K562 (cell line): ENCODE data around the gene IRGM. TPM values are rescaled to one million over a fixed set of nuclear protein-coding genes. Genes with fewer than 3 reads are reported as not detected.

ENCODE experiments used
- ATAC-seq: fragments of 200-7000 bp; cut with Tn5 transposase; 3 replicates; pipeline ENCODE4 v1.9.1; 2020; ENCODE audit warnings: moderate library complexity
- BruUV-seq: library from RNA; stranded (reverse); fragments of 400-500 nt; replicated peaks from 2 replicates; lab custom pipeline; 2021; lab: Mats Ljungman, UMichigan
- CTCF ChIA-PET: fragments of 300-600 bp; formaldehyde crosslinking; extraction: SDS; loops from one replicate; lab custom pipeline; 2021; ENCODE audit warnings: low intra/inter-chr PET ratio; lab: Yijun Ruan, JAX
- POLR2A ChIA-PET: fragments of 300-600, 350-650 bp; sonication (Branson Sonifier 250); formaldehyde crosslinking; extraction: SDS; loops from one replicate; lab custom pipeline; 2021; ENCODE audit warnings: antibody characterized with exemption, inconsistent platforms; lab: Yijun Ruan, JAX
- DNase-seq, 4 experiments: peaks; one replicate each; pipeline versions ENCODE4 v3.0.0 to v3.0.0-alpha.2; 2011 to 2018; ENCODE audit warnings: low spot score in 3 of 4, mixed read lengths in 3 of 4; ENCODE audit errors: extremely low read depth in 1 of 4
- FAIRE-seq: peaks from 2 replicates; lab custom pipeline; 2011; peaks lifted over from hg19 to GRCh38; lab: Jason Lieb, UNC
- H2AFZ ChIP-seq: 2 replicates; pipeline ENCODE4 v1.6.0; 2011; ENCODE audit warnings: low read depth, low read length, control low read depth, inconsistent platforms
- H3K27ac ChIP-seq: fragments of 200-600 bp; 3 replicates; pipeline ENCODE4 v1.8.0; 2011; ENCODE audit warnings: low read depth, mild to moderate bottlenecking, control low read depth, inconsistent platforms, low read length, moderate library complexity, mixed read lengths; ENCODE audit errors: extremely low read depth
- H3K27me3 ChIP-seq, 2 experiments: fragments of 300-600 bp in 1 of 2; 2 replicates in 1 of 2; 3 replicates in 1 of 2; pipeline versions ENCODE4 v1.6.0 to v1.8.0; 2011; ENCODE audit warnings: inconsistent platforms in 2 of 2, low read length in 2 of 2, mild to moderate bottlenecking in 1 of 2, mixed read lengths in 1 of 2, moderate library complexity in 1 of 2; ENCODE audit not compliant: control insufficient read depth in 2 of 2, insufficient read depth in 2 of 2
- H3K36me3 ChIP-seq: fragments of 300-600 bp; 3 replicates; pipeline ENCODE4 v1.8.0; 2011; ENCODE audit warnings: mild to moderate bottlenecking, low read length, inconsistent platforms; ENCODE audit not compliant: control insufficient read depth, insufficient read depth
- H3K4me1 ChIP-seq, 2 experiments: fragments of 200-600 bp in 1 of 2; replicated peaks in 1 of 2; 2 replicates in 1 of 2; 3 replicates in 1 of 2; pipeline versions ENCODE4 v1.5.1 to v1.8.0; 2011; ENCODE audit warnings: inconsistent platforms in 2 of 2, low read length in 2 of 2, mild to moderate bottlenecking in 1 of 2, mixed read lengths in 1 of 2, moderate library complexity in 1 of 2; ENCODE audit not compliant: control insufficient read depth in 2 of 2, insufficient read depth in 2 of 2
- H3K4me2 ChIP-seq: 2 replicates; pipeline ENCODE4 v1.6.1; 2011; ENCODE audit warnings: low read length, control low read depth, inconsistent platforms, mixed read lengths; ENCODE audit not compliant: insufficient read depth
- H3K4me3 ChIP-seq: fragments of 200-600 bp; sonication (generic), shearing (Covaris generic); 2 replicates; pipeline ENCODE4 v1.5.1; 2016; ENCODE audit warnings: control low read depth, inconsistent platforms
- H3K79me2 ChIP-seq: fragments of 200-600 bp; 3 replicates; pipeline ENCODE4 v1.8.0; 2011; ENCODE audit warnings: low read length, inconsistent platforms; ENCODE audit not compliant: control insufficient read depth, insufficient read depth
- H3K9ac ChIP-seq, 2 experiments: 2 replicates each; pipeline versions ENCODE4 v1.6.0 to v1.6.1; 2011; ENCODE audit warnings: low read depth in 2 of 2, low read length in 2 of 2, control low read depth in 1 of 2, inconsistent platforms in 1 of 2, mild to moderate bottlenecking in 1 of 2, mixed read lengths in 1 of 2; ENCODE audit not compliant: insufficient read depth in 1 of 2
- H3K9me1 ChIP-seq: one replicate; pipeline ENCODE4 v1.6.0; 2011; ENCODE audit warnings: inconsistent platforms, mild to moderate bottlenecking, low read length, moderate library complexity; ENCODE audit not compliant: control insufficient read depth, insufficient read depth
- H3K9me3 ChIP-seq: replicated peaks from 2 replicates; pipeline ENCODE4 v1.5.1; 2011; ENCODE audit warnings: low read depth, low read length, inconsistent platforms; ENCODE audit not compliant: control insufficient read depth, insufficient read depth
- H4K20me1 ChIP-seq: replicated peaks from 2 replicates; pipeline ENCODE4 v1.6.1; 2011; ENCODE audit warnings: low read length, inconsistent platforms, mixed read lengths; ENCODE audit not compliant: control insufficient read depth, insufficient read depth
- BRD9 ChIP-seq: fragments of 450-650 bp; IDR thresholded peaks from 2 replicates; pipeline ENCODE4 v1.6.1; 2018; ENCODE audit warnings: low read depth; ENCODE audit not compliant: partially characterized antibody
- CBX1 ChIP-seq: sonication (generic); IDR thresholded peaks from 2 replicates; pipeline ENCODE4 v1.6.1; 2016; ENCODE audit warnings: antibody characterized with exemption, low read depth, mild to moderate bottlenecking
- ETV1 ChIP-seq: fragments of 450-650 bp; conservative IDR thresholded peaks from 2 replicates; pipeline ENCODE4 v1.6.1; 2016; ENCODE audit warnings: missing genetic modification characterization, control low read depth, low read depth, missing compliant biosample characterization
- ILK ChIP-seq: fragments of 450-650 bp; IDR thresholded peaks from 2 replicates; pipeline ENCODE4 v1.6.1; 2016; ENCODE audit warnings: missing genetic modification characterization, low read depth, mild to moderate bottlenecking, missing compliant biosample characterization, moderate library complexity, borderline replicate concordance
- LCOR ChIP-seq: sonication (generic); formaldehyde crosslinking; IDR thresholded peaks from 2 replicates; pipeline ENCODE4 v1.8.0; 2022; ENCODE audit warnings: mild to moderate bottlenecking, missing genetic modification reagents
- NFIX ChIP-seq: fragments of 250-450 bp; sonication (Bioruptor Pico); IDR thresholded peaks from 2 replicates; pipeline ENCODE4 v1.4.0; 2020; ENCODE audit warnings: low read depth, mild to moderate bottlenecking, moderate library complexity
- RAD51 ChIP-seq: fragments of 450-650 bp; IDR thresholded peaks from 2 replicates; pipeline ENCODE4 v1.7.1; 2016; ENCODE audit warnings: low read depth, mild to moderate bottlenecking, borderline replicate concordance
- RHOXF2B ChIP-seq: fragments of 250-450 bp; sonication (Bioruptor Pico); conservative IDR thresholded peaks from 2 replicates; pipeline ENCODE4 v1.5.1; 2021
- WGBS: fragments of 100-300 bp; shearing (Covaris generic); methylation state at CpG from one replicate; pipeline ENCODE4 v1.1.6; 2016; ENCODE audit warnings: low coverage, mixed read lengths; ENCODE audit not compliant: insufficient coverage; ENCODE audit errors: missing lambda C conversion rate; 5-methylcytosine and 5-hydroxymethylcytosine counted together
- in situ Hi-C: fragments of 300-500 bp; cut with MboI; formaldehyde crosslinking; loops from 4 replicates; pipeline ENCODE4 v1.15.0; 2018; ENCODE audit warnings: inconsistent platforms, mixed read lengths
- intact Hi-C: fragments of 100-400 bp; cut with micrococcal nuclease; formaldehyde crosslinking; loops from 2 replicates; pipeline ENCODE4 v1.14.2; 2022
- polyA plus RNA-seq, 8 experiments: library from polyadenylated mRNA; depleted of rRNA in 4 of 8; stranded (reverse) in 5 of 8; unstranded in 3 of 8; fragments of >200 nt; fragmentation: Nextera tagmentation in 2 of 8; fragmentation: Illumina TruSeq in 1 of 8; extraction: Ambion mirVana in 2 of 8; extraction: Trizol in 1 of 8; gene quantifications; 2 replicates each; pipeline versions ENCODE4 v1.2.1 to v1.2.3, GENCODE V29; 2011 to 2014; ENCODE audit warnings: inconsistent platforms in 1 of 8, missing spikeins in 1 of 8
- total RNA-seq, 7 experiments: library from RNA; depleted of rRNA in 6 of 7; stranded (reverse); fragments of >200 nt in 6 of 7; fragmentation: Illumina TruSeq in 2 of 7; extraction: Trizol in 2 of 7; gene quantifications; 2 replicates each; pipeline versions ENCODE4 v1.2.1 to v1.2.3, GENCODE V29; 2011 to 2021; ENCODE audit warnings: low replicate concordance in 1 of 7
- TF ChIP-seq, protein P1 (sequence below): fragments of 450-650 bp; IDR thresholded peaks from 2 replicates; pipeline ENCODE4 v1.6.1; 2016; ENCODE audit warnings: mild to moderate bottlenecking, moderate library complexity

IRGM gene
- total and polyA plus RNA-seq, 9 of the 15 experiments (the other 6 are each of a cell fraction or from before 2014, with no cell fraction given) = 0.09 to 0.22 (median 0.15) TPM; not detected in 6

DNA sequence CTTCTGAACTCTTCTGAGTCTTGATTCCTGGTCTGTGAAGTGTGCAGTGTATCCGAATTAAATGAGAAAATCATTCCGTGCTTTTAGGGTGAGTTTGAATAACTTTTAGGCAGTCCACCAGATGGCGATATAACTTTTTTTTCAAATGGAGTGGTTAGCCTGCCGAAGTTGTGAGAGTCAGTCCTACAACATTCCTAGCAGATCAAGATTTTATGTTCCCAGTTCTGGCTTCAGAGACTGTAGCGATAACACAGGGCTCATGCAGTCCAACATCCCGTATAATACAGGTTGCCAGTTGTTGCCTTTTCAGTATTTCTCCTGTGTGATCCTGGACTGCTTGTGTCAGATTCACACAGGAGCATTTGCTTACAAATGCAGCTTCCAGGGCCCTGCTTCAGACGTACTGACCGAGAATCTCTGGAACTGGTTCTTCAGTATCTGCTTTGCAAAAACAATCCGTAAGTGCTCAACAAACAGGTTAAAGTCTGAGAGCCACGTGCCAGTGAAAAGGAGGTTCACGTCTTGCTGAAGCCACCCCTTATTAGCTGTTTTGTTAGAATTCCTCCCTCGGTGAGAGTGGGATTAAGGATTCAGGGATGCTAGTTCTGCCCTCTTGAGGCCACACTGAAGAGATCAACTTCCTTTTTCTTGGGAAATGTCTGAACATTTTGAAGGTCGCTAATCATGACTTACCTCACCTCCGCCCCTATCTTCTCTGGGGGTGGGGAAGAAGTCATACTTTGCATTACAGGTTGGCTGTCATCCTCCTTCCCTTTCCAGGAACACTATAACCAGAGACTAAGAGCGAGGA is 45.0 kb upstream of the IRGM start:
- CTCF ChIA-PET = interaction anchor here (0.5 to 1.3 kb wide), 3 partner anchors 11 to 238 kb away, joined by 3 to 4 read pairs (median 3); no protein-coding TSS in a partner anchor
- H3K9me3 ChIP-seq = no peaks in the 10 kb centered on the region
- WGBS = 5% methylated on average over 15 of the region's 15 CpGs
- H3K79me2 ChIP-seq = no peaks in the 10 kb centered on the region
- H3K27ac ChIP-seq = peak overlapping the region; percentile 53; the same call in 2 of the 3 replicates
- POLR2A ChIA-PET = interaction anchor here (0.5 to 1.2 kb wide), 5 partner anchors 9 to 336 kb away, joined by 3 to 4 read pairs (median 3); no protein-coding TSS in a partner anchor
- BruUV-seq = no TSS peak
- peak overlapping the region; percentile 80 for H3K4me2 ChIP-seq
- H3K4me3 ChIP-seq = peak overlapping the region; percentile 30
- no peaks in the 10 kb centered on the region for H4K20me1 ChIP-seq
- no peaks in the 10 kb centered on the region for H3K27me3 ChIP-seq
- no peaks in the 10 kb centered on the region for H3K9me1 ChIP-seq
- H3K4me1 ChIP-seq = peaks cover 0 to 8% of the 10 kb centered on the region in 2 experiments; a peak in 2 of 5 replicates
- DNase-seq = peak; percentile 41 to 72 (median 48)
- H3K9ac ChIP-seq = peak overlapping the region; percentile 21 to 30; a peak in 2 of 4 replicates
- FAIRE-seq = peak; percentile 97
- peak; percentile 93 for ATAC-seq
- in situ Hi-C loops (no loop called here), intact Hi-C loops (loop anchor here (1.0 to 5.0 kb wide), 5 partner anchors 46 to 366 kb away; no protein-coding TSS in a partner anchor)
- H2AFZ ChIP-seq = peak overlapping the region; percentile 96
- H3K36me3 ChIP-seq = no peaks in the 10 kb centered on the region
- TF ChIP-seq LCOR = peak; percentile 54; the same call in 1 of the 2 replicates
- TF ChIP-seq CBX1 = 0 out of 2 replicates have a peak, but pooled peaks have one; percentile 39
- peak; percentile 51; the same call in 1 of the 2 replicates for TF ChIP-seq ETV1 (tag)
- TF ChIP-seq ILK (tag) = no peak
- TF ChIP-seq NFIX = no peak
- TF ChIP-seq, protein P1, sequence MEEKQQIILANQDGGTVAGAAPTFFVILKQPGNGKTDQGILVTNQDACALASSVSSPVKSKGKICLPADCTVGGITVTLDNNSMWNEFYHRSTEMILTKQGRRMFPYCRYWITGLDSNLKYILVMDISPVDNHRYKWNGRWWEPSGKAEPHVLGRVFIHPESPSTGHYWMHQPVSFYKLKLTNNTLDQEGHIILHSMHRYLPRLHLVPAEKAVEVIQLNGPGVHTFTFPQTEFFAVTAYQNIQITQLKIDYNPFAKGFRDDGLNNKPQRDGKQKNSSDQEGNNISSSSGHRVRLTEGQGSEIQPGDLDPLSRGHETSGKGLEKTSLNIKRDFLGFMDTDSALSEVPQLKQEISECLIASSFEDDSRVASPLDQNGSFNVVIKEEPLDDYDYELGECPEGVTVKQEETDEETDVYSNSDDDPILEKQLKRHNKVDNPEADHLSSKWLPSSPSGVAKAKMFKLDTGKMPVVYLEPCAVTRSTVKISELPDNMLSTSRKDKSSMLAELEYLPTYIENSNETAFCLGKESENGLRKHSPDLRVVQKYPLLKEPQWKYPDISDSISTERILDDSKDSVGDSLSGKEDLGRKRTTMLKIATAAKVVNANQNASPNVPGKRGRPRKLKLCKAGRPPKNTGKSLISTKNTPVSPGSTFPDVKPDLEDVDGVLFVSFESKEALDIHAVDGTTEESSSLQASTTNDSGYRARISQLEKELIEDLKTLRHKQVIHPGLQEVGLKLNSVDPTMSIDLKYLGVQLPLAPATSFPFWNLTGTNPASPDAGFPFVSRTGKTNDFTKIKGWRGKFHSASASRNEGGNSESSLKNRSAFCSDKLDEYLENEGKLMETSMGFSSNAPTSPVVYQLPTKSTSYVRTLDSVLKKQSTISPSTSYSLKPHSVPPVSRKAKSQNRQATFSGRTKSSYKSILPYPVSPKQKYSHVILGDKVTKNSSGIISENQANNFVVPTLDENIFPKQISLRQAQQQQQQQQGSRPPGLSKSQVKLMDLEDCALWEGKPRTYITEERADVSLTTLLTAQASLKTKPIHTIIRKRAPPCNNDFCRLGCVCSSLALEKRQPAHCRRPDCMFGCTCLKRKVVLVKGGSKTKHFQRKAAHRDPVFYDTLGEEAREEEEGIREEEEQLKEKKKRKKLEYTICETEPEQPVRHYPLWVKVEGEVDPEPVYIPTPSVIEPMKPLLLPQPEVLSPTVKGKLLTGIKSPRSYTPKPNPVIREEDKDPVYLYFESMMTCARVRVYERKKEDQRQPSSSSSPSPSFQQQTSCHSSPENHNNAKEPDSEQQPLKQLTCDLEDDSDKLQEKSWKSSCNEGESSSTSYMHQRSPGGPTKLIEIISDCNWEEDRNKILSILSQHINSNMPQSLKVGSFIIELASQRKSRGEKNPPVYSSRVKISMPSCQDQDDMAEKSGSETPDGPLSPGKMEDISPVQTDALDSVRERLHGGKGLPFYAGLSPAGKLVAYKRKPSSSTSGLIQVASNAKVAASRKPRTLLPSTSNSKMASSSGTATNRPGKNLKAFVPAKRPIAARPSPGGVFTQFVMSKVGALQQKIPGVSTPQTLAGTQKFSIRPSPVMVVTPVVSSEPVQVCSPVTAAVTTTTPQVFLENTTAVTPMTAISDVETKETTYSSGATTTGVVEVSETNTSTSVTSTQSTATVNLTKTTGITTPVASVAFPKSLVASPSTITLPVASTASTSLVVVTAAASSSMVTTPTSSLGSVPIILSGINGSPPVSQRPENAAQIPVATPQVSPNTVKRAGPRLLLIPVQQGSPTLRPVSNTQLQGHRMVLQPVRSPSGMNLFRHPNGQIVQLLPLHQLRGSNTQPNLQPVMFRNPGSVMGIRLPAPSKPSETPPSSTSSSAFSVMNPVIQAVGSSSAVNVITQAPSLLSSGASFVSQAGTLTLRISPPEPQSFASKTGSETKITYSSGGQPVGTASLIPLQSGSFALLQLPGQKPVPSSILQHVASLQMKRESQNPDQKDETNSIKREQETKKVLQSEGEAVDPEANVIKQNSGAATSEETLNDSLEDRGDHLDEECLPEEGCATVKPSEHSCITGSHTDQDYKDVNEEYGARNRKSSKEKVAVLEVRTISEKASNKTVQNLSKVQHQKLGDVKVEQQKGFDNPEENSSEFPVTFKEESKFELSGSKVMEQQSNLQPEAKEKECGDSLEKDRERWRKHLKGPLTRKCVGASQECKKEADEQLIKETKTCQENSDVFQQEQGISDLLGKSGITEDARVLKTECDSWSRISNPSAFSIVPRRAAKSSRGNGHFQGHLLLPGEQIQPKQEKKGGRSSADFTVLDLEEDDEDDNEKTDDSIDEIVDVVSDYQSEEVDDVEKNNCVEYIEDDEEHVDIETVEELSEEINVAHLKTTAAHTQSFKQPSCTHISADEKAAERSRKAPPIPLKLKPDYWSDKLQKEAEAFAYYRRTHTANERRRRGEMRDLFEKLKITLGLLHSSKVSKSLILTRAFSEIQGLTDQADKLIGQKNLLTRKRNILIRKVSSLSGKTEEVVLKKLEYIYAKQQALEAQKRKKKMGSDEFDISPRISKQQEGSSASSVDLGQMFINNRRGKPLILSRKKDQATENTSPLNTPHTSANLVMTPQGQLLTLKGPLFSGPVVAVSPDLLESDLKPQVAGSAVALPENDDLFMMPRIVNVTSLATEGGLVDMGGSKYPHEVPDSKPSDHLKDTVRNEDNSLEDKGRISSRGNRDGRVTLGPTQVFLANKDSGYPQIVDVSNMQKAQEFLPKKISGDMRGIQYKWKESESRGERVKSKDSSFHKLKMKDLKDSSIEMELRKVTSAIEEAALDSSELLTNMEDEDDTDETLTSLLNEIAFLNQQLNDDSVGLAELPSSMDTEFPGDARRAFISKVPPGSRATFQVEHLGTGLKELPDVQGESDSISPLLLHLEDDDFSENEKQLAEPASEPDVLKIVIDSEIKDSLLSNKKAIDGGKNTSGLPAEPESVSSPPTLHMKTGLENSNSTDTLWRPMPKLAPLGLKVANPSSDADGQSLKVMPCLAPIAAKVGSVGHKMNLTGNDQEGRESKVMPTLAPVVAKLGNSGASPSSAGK = peak; percentile 31; the same call in 1 of the 2 replicates
- TF ChIP-seq BRD9 = peak; percentile 47
- TF ChIP-seq RHOXF2B (CRISPR knock-in tag) = no peak
- TF ChIP-seq RAD51 = 0 out of 2 replicates have a peak, but pooled peaks have one; percentile 8
